C4-2B (cell line): ENCODE data around the gene SLC25A36.
A peak's percentile ranks its signal among the peaks of the same experiment; 100 is the strongest.

Source experiments
- H3K27ac ChIP-seq: fragments of 450-650 bp; 2 replicates; pipeline ENCODE4 v1.5.1; 2017
- CTCF ChIP-seq: fragments of 450-650 bp; conservative IDR thresholded peaks from 2 replicates; pipeline ENCODE4 v1.5.1; 2017; ENCODE audit warnings: mild to moderate bottlenecking
- ZFX ChIP-seq: fragments of 450-650 bp; IDR thresholded peaks from 2 replicates; pipeline ENCODE4 v1.6.1; 2017

SLC25A36 gene

GRCh38 chr3:140916603-140917002 lies 25.0 kb upstream of the SLC25A36 start:
- TF ChIP-seq ZFX: no peak
- no peak for TF ChIP-seq CTCF

GRCh38 chr3:140917772-140918171 lies 23.9 kb upstream of the SLC25A36 start:
- H3K27ac ChIP-seq: no peak overlapping the region
- TF ChIP-seq ZFX (no peak), CTCF (no peak)

More at GRCh38 chr3:140916603-140917002, 25.0 kb upstream of the SLC25A36 start:
- H3K27ac ChIP-seq: no peak overlapping the region

GRCh38 chr3:140920029-140920428 lies 21.6 kb upstream of the SLC25A36 start:
- TF ChIP-seq ZFX: no peak
- TF ChIP-seq CTCF: no peak
- H3K27ac ChIP-seq: no peak overlapping the region

- TF ChIP-seq CTCF (peak; percentile 65), ZFX (no peak)
- no peak overlapping the region for H3K27ac ChIP-seq
Observed at GRCh38 chr3:140922634-140923033, 19.0 kb upstream of the SLC25A36 start.

GRCh38 chr3:140924097-140924873 lies 17.4 kb upstream of the SLC25A36 start:
- TF ChIP-seq ZFX (no peak), CTCF (no peak)
- peak overlapping the region; percentile 26; the same call in 1 of the 2 replicates for H3K27ac ChIP-seq

- TF ChIP-seq CTCF (no peak), ZFX (no peak)
- H3K27ac ChIP-seq: no peak overlapping the region
Observed at GRCh38 chr3:140927279-140928069, 14.2 kb upstream of the SLC25A36 start.

GRCh38 chr3:140929446-140929845 lies 12.2 kb upstream of the SLC25A36 start:
- H3K27ac ChIP-seq: no peak overlapping the region
- TF ChIP-seq ZFX (no peak), CTCF (no peak)
